Heart left ventricle (tissue), 13 donors: Measurements from ENCODE around the gene DES.

Source experiments
- CTCF ChIP-seq, 12 donors: fragments of 200-600 bp; sonication (generic) in 4 of 12; IDR thresholded peaks; one replicate each; pipeline versions ENCODE4 v1.5.0 to v1.8.0; 2018 to 2022; ENCODE audit warnings: antibody characterized with exemption in 12 of 12, mild to moderate bottlenecking in 5 of 12
- POLR2A ChIP-seq, 2 donors: fragments of 450-650 bp; IDR thresholded peaks; one replicate each; pipeline ENCODE4 v1.6.1; 2017; ENCODE audit warnings: antibody characterized with exemption in 2 of 2, mild to moderate bottlenecking in 2 of 2, moderate library complexity in 2 of 2
- donor health status: ischemic (EF 13 %, LVEDD 7.1; RV severe dilation, severe dysfunction).
- donor health status: DM: no; HTN: yes; CAD: no.
- donor health status: DM: no; HTN: no; CAD: no.
- donor health status: ischemic (EF 25% LVEDD 6.9; RV normal size, moderate dysfunction).
- donor health status: ischemic (EF 25% LVEDD 5.7; RV mildly dilated, moderate dysfunction).
- donor health status: ischemic (EF 35%, LVEDD 5.7; RV mildly dilated, moderate dysfunction).
- donor health status: nonischemic (EF 11% LVEDD 7.7; RV severe dilation, severe dysfunction).
- donor health status: DM: yes; HTN: yes; CAD: no.
- donor health status: PGD.
- donor health status: ischemic (EF 29% LVEDD 5.4; RV normal size, mild dysfunction).
- donor health status: nonischemic (EF 23%, LVEDD 6.1; RV moderate dilation, normal function).

- TF ChIP-seq CTCF (IDR thresholded peaks at IDR 0.05) (no peak), POLR2A (IDR thresholded peaks at IDR 0.05) (no peak)
These were observed 8.6 kb upstream of the DES start for GRCh38 chr2:219409619-219410018.
